ENCODE data around the gene PRKACA. TPM values are rescaled to one million over a fixed set of nuclear protein-coding genes. Genes with fewer than 3 reads are reported as not detected.
A peak's percentile ranks its signal among the peaks of the same experiment; 100 is the strongest.

PRKACA gene
- total RNA-seq, 1 donor from 2014 or later: 28.0 TPM

DNA sequence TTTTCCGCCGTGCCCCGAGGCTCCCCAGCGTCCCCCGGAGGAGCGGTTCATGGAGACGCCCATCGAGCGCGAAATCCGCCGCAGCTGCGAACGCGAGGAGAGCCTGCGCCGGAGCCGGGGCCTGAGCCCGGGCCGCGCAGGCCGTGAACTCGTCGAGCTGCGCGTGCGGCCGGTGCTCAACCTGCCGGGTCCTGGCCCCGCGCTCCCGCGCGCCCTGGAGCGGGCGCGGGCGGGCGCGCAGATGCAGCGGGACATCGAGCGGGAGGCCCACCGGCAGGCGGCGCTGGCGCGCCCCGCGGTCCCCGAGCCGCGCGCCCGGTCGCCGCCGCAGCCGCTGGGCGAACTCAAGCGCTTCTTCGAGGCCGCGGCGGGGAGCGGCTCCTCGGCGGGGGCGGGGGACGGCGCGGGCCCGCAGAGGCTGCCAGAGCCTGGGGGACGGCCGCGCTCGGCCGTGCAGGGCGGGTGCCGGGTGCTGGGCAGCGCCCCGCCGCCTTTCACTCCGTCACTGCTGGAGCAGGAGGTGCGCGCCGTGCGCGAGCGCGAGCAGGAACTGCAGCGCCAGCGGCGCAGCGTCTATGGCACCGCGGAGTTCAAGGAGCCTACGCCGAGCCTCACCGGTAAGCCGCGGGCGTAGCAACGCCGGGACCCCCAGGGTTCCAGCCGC lies 44.2 kb downstream of the PRKACA start:
- H3K9me3 ChIP-seq: no peaks in the 10 kb centered on the region
- H3K36me3 ChIP-seq: no peaks in the 10 kb centered on the region
- intact Hi-C loops (cut with DNase I): loop anchor here (5.0 kb wide), 1 partner anchor 64 kb away; the partner anchor contains the start of gene ASF1B
- H3K4me1 ChIP-seq: peaks cover 33% of the 10 kb centered on the region
- no peak for DNase-seq (ENCODE audit: extremely low spot score in 2 of 2)
- TF ChIP-seq, protein P1, sequence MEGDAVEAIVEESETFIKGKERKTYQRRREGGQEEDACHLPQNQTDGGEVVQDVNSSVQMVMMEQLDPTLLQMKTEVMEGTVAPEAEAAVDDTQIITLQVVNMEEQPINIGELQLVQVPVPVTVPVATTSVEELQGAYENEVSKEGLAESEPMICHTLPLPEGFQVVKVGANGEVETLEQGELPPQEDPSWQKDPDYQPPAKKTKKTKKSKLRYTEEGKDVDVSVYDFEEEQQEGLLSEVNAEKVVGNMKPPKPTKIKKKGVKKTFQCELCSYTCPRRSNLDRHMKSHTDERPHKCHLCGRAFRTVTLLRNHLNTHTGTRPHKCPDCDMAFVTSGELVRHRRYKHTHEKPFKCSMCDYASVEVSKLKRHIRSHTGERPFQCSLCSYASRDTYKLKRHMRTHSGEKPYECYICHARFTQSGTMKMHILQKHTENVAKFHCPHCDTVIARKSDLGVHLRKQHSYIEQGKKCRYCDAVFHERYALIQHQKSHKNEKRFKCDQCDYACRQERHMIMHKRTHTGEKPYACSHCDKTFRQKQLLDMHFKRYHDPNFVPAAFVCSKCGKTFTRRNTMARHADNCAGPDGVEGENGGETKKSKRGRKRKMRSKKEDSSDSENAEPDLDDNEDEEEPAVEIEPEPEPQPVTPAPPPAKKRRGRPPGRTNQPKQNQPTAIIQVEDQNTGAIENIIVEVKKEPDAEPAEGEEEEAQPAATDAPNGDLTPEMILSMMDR (IDR thresholded peaks at IDR 0.05): peak in 1 of 3 experiments; percentile 52
- TF ChIP-seq POLR2AphosphoS5 (IDR thresholded peaks at IDR 0.05; ENCODE audit: insufficient read depth in 1 of 2, low read depth in 1 of 2) (peak in 1 of 2 donors; percentile 49), POLR2A (IDR thresholded peaks at IDR 0.05) (no peak)
- H3K4me3 ChIP-seq: peak overlapping the region; percentile 60 to 67
- H3K27ac ChIP-seq: peak overlapping the region; percentile 93
- H3K27me3 ChIP-seq: no peaks in the 10 kb centered on the region

DNA sequence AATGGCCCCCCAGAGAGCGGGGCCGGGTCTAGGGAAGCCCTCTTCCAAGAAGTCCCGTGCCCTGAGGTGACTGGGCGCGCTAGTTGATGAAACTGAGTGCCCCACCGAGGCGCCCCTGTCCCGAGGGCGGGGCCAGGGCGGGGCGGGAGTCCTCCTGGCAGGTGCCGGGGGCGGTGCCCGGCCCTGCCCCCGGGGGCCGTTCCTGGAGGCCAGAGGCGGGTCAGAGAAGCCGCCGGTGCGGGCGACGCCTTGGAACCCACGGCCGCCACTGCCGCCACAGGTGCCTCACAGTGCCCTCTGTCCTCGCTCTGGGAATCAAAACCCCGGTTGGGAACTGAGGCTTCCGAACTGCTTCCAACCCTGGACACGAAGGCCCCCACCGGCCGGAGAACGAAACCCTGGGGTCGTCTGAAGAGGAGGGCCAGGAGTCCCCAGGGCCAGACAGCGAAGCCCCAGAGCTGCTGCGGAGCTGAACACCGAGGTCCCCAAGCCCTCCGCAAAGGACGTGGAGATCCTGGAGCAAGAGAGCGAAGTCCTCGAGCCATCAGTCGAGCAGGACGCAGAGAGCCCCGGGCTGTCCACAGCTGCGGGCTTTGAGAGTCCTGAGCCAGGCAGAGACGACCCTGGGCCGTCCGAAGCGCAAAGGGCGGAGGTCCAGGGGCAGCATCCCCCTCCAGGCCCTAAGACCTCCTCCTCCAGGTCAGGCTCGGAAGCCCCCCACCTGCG lies 44.9 kb downstream of the PRKACA start, which contains the start of gene MISP3:
TSS of gene MISP3 (plus strand) at position 252 of the 726 bp plus-strand sequence. CDS start 524 bp downstream, outside the sequence.
- DNase-seq (ENCODE audit: extremely low spot score in 2 of 2): no peak
- Histone ChIP-seq H3K4me3 (peak within 1 kb of the TSS; percentile 60 to 67), H3K27ac (peak within 1 kb of the TSS; percentile 93), H3K4me1 (peaks cover 33% of the 10 kb centered on the region), H3K9me3 (no peaks in the 10 kb centered on the region), H3K27me3 (no peaks in the 10 kb centered on the region), H3K36me3 (no peaks in the 10 kb centered on the region)
- intact Hi-C loops (cut with DNase I): loop anchor here (5.0 kb wide), 1 partner anchor 65 kb away; the partner anchor contains the start of gene ASF1B
- TF ChIP-seq POLR2AphosphoS5 (IDR thresholded peaks at IDR 0.05; ENCODE audit: insufficient read depth in 1 of 2, low read depth in 1 of 2): no peak
- TF ChIP-seq, protein P1 (IDR thresholded peaks at IDR 0.05): peak in 1 of 3 experiments; percentile 6

DNA sequence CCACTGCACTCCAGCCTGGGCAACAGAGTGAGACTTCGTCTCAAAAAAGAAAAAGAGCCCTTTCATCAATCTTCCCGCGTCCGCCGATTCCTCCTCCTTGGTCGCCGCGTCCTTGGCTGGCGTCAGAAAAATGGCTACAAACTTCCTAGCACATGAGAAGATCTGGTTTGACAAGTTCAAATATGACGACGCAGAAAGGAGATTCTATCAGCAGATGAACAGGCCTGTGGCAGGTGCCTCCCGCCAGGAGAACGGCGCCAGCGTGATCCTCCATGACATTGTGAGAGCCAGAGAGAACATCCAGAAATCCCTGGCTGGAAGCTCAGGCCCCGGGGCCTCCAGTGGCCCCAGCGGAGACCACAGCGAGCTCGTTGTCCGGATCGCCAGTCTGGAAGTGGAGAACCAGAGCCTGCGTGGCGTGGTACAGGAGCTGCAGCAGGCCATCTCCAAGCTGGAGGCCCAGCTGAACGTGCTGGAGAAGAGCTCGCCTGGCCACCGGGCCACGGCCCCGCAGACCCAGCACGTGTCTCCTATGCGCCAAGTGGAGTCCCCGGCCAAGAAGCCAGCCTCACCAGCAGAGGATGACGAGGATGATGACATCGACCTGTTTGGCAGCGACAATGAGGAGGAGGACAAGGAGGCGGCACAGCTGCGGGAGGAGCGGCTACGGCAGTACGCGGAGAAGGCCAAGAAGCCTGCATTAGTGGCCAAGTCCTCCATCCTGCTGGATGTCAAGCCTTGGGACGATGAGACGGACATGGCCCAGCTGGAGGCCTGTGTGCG lies 47.1 kb downstream of the PRKACA start:
- H3K4me1 ChIP-seq: peaks cover 30% of the 10 kb centered on the region
- H3K27ac ChIP-seq: no peak overlapping the region
- no peaks in the 10 kb centered on the region for H3K36me3 ChIP-seq
- TF ChIP-seq, protein P1 (IDR thresholded peaks at IDR 0.05): no peak
- TF ChIP-seq POLR2AphosphoS5 (IDR thresholded peaks at IDR 0.05; ENCODE audit: insufficient read depth in 1 of 2, low read depth in 1 of 2): peak in 1 of 2 donors; percentile 23
- no peak for TF ChIP-seq POLR2A (IDR thresholded peaks at IDR 0.05)
- no peaks in the 10 kb centered on the region for H3K27me3 ChIP-seq
- intact Hi-C loops (cut with DNase I): loop anchor here (5.0 kb wide), 1 partner anchor 67 kb away; the partner anchor contains the start of gene ASF1B
- no peak overlapping the region for H3K4me3 ChIP-seq
- H3K9me3 ChIP-seq: no peaks in the 10 kb centered on the region
- no peak for DNase-seq (ENCODE audit: extremely low spot score in 2 of 2)

DNA sequence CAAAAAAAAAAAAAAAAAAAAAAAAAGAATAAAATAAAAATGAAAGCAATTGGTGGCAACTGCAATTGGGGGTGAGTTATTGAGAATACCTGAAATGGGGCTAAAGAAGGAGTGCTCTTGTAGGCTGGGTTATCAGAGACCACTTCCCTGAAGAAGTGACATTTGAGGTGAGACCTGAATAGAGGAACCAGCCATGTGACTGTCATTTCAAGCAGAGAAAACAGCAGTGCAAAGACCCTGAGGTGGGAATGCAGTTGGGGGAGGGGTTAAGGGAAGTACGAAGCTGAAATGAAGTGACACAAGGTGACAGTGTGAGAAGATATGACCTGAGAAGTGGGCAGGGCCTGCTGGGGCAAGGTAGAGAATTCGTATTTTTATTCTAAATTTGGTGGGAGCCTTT lies 51.4 kb downstream of the PRKACA start:
- H3K27me3 ChIP-seq: no peaks in the 10 kb centered on the region
- intact Hi-C loops (cut with DNase I): no loop called here

More for the DNA sequence above, 51.4 kb downstream of the PRKACA start:
- Histone ChIP-seq H3K27ac (no peak overlapping the region), H3K36me3 (no peaks in the 10 kb centered on the region), H3K4me1 (no peaks in the 10 kb centered on the region), H3K9me3 (no peaks in the 10 kb centered on the region), H3K4me3 (no peak overlapping the region)
- TF ChIP-seq POLR2AphosphoS5 (IDR thresholded peaks at IDR 0.05; ENCODE audit: insufficient read depth in 1 of 2, low read depth in 1 of 2) (no peak), POLR2A (IDR thresholded peaks at IDR 0.05) (no peak)
- TF ChIP-seq, protein P1 (IDR thresholded peaks at IDR 0.05): no peak
- no peak for DNase-seq (ENCODE audit: extremely low spot score in 2 of 2)

All from vagina (tissue), 2 donors.